GM12873 (cell line): ENCODE results near the gene LIN37.

Experiments
- TF ChIP-seq, protein P1 (sequence below): IDR thresholded peaks from 2 replicates; pipeline ENCODE4 v1.5.1; 2012; ENCODE audit warnings: low read depth, mild to moderate bottlenecking, moderate library complexity, low read length, control low read depth; ENCODE audit not compliant: insufficient read depth; ENCODE audit errors: missing control alignments

LIN37 gene

DNA sequence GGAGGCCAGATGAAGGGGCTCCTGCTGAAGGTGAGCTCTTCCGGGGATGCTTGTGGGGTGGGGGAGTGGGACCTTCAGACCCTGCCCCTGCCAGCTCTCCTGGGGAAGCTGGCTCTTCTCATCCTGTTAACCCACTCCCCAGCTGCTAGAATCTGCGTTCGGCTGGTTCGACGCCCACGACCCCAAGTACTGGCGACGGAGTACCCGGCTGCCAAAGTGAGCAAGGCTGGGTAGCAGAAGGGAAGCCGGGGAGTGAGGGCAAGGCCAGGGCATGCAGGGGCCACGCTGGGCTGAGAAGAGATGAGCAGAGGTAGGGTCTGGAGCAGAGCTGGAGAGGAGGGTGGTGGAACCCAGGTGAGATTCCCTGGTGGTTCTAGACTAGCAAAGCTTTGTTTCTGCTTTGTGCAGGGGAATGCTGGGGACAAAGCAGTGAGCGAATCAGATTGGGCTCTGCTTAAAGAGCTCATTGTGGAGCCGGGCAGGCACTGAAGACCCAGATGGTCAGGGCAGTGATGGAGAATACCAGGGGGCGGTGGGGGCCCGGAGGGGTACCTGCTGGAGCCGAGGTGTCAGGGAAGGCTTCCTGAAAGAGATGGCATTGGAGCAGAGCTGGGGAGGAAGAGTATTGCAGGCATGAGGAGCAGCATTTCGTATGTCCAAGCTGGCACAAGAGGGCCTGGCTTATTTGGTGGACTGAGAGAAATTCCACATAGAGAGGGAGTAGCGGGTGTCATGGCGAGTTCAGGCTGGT lies 20.2 kb upstream of the LIN37 start:
- TF ChIP-seq, protein P1, sequence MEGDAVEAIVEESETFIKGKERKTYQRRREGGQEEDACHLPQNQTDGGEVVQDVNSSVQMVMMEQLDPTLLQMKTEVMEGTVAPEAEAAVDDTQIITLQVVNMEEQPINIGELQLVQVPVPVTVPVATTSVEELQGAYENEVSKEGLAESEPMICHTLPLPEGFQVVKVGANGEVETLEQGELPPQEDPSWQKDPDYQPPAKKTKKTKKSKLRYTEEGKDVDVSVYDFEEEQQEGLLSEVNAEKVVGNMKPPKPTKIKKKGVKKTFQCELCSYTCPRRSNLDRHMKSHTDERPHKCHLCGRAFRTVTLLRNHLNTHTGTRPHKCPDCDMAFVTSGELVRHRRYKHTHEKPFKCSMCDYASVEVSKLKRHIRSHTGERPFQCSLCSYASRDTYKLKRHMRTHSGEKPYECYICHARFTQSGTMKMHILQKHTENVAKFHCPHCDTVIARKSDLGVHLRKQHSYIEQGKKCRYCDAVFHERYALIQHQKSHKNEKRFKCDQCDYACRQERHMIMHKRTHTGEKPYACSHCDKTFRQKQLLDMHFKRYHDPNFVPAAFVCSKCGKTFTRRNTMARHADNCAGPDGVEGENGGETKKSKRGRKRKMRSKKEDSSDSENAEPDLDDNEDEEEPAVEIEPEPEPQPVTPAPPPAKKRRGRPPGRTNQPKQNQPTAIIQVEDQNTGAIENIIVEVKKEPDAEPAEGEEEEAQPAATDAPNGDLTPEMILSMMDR, result no peak

DNA sequence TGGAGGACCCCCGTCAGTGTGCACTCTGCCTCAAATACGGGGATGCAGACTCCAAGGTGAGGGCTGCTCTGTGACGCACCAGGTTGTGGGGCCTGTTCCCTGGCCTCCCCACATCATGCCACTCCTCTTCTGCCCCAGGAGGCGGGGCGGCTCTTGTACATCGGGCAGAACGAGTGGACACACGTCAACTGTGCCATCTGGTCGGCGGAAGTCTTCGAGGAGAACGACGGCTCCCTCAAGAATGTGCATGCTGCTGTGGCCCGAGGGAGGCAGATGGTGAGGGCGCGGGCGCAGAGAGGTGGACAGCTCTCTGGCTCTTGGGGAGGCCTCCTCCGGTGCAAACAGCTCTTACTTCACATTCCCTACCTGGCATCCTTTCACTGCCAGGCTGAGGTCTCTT lies 19.4 kb upstream of the LIN37 start:
- TF ChIP-seq, protein P1, result no peak

DNA sequence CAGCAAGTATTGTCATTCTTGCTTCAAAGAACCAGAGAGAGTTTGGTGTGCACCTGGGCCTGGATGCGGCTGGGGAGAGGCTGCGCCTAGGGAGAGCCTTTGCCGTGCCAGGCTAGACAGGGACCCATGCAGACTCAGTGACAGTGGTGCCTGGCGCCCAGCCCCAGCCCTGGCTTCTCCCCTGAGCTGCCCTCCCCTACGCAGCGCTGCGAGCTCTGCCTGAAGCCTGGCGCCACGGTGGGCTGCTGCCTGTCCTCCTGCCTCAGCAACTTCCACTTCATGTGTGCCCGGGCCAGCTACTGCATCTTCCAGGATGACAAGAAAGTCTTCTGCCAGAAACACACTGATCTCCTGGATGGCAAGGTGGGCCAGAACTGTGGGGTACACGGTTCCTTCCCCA lies 18.6 kb upstream of the LIN37 start:
- TF ChIP-seq, protein P1, result no peak

DNA sequence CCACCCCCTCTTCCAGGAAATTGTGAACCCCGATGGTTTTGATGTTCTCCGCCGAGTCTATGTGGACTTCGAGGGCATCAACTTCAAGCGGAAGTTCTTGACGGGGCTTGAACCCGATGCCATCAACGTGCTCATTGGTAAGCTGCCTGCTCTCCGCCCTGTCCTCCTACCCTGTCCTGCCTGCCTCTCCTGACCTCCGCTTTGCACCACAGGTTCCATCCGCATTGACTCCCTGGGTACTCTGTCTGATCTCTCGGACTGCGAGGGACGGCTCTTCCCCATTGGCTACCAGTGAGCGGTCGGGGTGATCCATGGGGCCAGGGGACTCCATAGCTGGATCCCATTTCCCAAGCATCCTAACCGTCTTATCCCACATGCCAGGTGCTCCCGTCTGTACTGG lies 18.1 kb upstream of the LIN37 start:
- TF ChIP-seq, protein P1, result no peak

DNA sequence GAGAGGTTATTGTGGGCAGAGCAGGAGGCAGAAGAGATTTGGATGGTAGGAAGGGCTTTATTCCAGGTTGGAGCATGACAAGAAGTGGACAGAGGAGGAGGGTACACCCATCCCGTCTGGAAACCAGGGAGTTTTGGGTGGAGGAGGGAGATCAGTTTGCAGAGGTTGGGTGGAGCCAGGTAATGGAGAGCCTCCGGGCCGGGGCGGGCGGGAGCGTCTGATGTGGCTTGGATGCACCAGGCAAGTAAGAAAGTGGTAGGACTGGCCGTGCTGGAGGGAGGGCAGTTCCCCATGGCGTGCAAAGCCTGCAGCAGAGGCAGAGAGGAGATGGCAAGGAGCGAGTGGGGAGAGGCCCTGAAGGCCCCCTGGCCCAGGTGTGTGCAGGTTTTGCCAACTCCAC lies 17.0 kb upstream of the LIN37 start:
- TF ChIP-seq, protein P1, result no peak

DNA sequence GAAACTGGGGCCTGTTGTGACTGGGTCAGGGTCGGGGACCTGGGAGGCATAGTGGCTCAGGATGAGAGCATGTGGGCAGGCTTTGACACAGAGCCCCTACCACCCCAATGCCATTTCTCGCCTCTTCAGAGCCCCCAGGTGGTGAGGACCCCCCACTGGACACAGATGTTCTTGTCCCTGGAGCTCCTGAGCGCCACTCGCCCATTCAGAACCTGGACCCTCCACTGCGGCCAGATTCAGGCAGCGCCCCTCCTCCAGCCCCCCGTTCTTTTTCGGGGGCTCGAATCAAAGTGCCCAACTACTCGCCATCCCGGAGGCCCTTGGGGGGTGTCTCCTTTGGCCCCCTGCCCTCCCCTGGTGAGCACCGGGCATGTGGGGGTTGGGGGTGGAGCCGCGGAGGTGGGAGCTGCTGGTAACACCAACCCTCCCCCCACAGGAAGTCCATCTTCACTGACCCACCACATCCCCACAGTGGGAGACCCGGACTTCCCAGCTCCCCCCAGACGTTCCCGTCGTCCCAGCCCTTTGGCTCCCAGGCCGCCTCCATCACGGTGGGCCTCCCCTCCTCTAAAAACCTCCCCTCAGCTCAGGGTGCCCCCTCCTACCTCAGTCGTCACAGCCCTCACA lies 16.5 kb upstream of the LIN37 start:
- TF ChIP-seq, protein P1, result no peak

DNA sequence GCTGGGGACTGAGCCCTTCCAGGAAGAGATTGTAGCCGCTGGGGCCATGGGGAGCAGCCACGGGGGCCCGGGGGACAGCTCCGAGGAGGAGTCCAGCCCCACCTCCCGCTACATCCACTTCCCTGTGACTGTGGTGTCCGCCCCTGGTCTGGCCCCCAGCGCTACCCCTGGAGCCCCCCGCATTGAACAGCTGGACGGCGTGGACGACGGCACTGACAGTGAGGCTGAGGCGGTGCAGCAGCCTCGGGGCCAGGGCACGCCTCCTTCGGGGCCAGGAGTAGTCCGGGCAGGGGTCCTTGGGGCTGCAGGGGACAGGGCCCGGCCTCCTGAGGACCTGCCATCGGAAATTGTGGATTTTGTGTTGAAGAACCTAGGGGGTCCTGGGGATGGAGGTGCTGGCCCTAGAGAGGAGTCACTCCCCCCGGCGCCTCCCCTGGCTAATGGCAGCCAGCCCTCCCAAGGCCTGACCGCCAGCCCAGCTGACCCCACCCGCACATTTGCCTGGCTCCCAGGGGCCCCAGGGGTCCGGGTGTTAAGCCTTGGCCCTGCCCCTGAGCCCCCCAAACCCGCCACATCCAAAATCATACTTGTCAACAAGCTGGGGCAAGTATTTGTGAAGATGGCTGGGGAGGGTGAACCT lies 15.7 kb upstream of the LIN37 start:
- TF ChIP-seq, protein P1, result no peak
